Left renal pelvis (tissue), 4 donors: ENCODE results near the gene MSI2. TPM values are rescaled to one million over a fixed set of nuclear protein-coding genes. Genes with fewer than 3 reads are reported as not detected.

Experiments
- DNase-seq, 4 donors: peaks; one replicate each; pipeline ENCODE4 v3.0.0-alpha.2; 2013; ENCODE audit warnings: low read depth in 4 of 4, low spot score in 3 of 4
- polyA plus RNA-seq, 4 donors: library from polyadenylated mRNA; unstranded; fragments of 120-200 nt; gene quantifications; one replicate each; pipeline ENCODE4 v1.2.1, GENCODE V29; 2013; ENCODE audit not compliant: insufficient read length in 4 of 4

MSI2 gene
- polyA plus RNA-seq, 4 donors: 46.8 to 107 (median 97.2) TPM

DNA sequence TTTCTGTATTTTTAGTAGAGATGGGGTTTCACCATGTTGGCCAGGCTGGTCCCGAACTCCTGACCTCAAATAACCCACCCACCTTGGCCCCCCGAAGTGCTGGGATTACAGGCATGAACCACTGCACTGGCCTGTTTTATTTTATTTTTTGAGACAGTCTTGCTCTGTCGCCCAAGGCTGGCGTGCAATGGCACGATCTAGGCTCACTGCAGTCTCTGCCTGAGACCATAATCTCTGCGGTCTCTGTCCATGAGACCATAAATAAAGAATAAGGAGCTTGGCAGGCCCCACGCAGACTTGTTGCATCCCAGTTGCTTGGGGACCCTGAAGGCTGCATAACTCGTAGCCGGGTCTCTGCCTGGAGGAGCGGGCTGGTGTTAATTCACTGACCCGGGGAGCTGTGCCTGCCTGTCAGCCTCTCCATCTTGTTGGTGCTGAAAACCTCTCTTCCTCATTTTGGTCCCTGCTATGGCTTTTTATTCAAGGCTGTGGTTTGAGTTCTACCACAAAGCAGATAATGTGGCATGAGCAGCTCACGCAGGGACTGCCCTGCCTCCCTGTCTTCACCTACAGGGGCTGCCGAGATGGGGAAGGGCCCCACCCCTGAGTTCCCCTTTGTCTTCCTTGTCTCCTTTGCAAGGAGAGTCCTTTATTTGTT lies 82.1 kb downstream of the MSI2 start:
- DNase-seq: no peak

DNA sequence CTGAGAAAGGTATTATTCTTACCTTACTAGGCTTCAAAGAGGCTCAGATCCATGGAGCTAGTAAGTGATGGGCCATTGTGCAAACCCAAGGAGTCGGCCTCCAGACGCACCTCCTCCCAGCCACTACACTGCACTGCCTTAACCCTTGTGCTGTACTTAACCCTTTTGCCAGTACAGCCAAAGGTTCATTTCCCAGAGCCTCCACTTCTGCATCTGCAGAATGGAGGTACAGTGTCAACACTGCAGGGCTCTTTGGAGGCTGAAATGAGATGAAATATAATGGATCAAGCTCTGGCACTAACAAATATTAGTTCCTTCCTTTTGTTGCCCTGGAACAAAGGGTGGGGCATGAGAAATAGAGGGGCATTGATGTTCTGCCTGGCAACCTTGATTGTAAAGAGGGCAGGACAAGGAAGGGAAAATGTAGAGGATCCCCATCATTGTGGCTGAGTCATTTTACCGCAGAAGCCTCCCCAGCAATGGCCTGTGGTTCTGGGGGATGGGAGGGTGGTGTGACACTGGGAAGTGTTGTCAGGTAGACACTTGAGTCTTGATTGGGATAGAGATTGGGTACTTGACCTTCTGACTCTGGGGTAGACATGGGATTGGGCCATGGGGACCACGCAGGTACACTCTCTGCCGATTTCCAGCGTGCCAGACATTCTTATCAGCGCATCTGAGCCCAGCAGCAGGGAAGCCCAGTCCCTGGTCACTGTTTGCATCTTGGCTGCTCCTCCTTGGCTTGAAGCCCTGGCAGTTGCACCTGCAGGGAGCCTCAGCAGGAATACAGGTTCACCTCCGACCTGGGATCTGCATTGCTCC lies 84.0 kb downstream of the MSI2 start:
- DNase-seq: no peak

DNA sequence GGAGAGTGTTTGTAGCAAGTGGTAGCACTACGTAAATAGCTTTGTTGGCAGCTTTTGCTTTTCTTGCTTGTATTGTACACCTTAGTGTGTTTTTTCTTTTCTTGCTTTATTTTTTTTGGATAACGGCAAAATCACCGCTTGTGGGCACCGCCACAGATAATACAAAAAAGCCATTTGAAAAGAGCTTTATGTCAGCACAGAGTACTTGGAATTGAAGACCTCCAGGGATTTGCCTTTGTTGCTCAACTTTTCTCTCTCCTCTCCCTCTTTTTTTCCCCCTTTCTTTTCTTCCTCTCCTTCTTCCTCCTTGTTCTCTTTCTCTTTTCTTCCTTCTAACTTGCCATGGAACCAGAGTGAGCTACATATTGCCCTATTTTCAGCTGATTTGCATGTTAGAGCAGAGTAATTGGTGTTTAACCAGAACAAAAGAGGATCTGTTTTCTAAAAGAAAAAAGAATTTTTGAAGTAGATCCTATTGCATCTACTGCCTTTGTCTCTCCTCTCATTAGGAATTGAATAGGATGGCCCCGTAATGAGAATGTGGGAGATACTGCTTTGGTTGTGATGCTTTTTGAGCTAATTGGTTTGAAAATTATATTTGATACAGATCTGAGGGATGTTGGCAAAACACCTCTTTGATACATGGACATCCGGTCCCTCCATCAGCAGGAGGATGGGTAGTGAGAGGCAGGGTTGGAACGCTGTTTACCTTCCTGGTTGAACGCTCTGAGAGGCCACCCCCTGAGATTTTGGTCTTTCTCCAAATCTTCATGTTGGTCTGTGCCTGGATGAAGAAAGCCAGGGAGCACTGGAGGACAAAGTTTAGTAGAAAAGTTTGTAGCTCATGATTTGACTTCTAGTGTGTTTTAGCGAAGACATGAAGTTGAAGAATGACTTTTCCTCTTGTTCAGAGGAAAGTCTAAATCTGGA lies 85.6 kb downstream of the MSI2 start:
- DNase-seq: no peak

- DNase-seq: no peak
These were observed 86.8 kb downstream of the MSI2 start for GRCh38 chr17:57342963-57343589.

- DNase-seq: no peak
These were observed 87.4 kb downstream of the MSI2 start for GRCh38 chr17:57343717-57344116.

DNA sequence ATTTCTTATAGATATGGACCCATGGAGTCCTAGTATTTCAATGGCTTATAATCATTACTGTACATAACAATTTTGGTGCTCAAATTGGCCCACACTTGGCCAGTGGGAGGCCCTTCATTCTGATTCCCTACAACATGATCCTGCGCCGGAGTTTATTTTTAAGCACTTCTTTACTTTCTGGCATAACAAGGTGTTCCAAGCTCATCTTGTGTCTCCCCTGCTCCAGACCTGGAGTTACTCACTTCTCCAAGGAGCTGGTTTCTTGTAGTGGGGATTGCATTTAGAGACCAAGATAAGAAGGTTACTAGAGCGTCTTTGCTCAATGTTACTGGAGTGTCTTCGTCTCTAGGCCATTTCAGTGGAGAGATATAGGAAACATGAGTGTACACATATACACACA lies 87.9 kb downstream of the MSI2 start:
- no peak for DNase-seq

GRCh38 chr17:57349541-57350247 lies 93.4 kb downstream of the MSI2 start:
- DNase-seq: no peak

DNA sequence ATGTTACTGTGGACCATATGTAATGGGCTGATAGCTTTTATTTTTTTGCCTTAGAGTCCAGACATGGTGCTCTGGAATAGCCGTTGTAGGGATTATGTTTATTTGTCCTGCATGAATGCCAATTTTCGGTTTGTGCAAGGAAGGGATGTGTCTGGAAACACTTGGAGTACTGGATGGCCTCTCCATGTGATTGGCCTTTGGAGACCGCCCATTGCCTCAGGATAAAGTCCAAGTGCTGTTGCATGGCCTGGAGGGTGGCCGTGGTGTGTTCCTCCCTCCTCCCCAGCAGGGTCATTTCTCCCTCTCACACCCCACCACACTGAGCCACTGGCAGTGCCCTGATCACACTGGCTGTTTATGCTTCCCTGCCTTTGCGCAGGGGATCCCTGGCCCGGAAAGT lies 93.9 kb downstream of the MSI2 start:
- DNase-seq: no peak

DNA sequence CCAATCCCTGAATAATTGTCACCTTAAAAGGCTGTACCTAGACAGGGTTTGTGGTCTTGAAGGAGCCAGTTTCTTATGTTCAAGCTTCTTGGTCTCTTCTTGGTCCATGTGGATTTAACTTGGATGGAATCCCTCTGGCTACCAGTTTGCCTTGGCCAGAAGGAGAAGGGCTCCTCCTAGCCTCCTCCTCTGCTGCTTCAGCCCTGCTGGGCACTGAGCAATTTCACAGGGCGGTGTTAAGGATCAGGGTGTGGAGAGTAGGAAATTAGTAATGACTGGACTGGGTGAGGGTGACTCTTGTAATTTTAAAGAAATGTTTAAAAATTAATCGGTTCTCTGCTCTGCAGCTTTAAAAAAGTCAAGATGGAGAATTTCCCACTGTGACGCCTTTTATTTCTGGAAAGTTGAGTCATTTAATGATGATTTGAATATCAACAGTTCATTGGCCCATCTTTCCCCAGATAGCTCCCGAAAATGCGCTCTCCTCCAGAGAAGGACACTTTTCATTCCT lies 96.4 kb downstream of the MSI2 start:
- no peak for DNase-seq

- DNase-seq: no peak
These were observed 98.3 kb downstream of the MSI2 start for GRCh38 chr17:57354673-57355072.

DNA sequence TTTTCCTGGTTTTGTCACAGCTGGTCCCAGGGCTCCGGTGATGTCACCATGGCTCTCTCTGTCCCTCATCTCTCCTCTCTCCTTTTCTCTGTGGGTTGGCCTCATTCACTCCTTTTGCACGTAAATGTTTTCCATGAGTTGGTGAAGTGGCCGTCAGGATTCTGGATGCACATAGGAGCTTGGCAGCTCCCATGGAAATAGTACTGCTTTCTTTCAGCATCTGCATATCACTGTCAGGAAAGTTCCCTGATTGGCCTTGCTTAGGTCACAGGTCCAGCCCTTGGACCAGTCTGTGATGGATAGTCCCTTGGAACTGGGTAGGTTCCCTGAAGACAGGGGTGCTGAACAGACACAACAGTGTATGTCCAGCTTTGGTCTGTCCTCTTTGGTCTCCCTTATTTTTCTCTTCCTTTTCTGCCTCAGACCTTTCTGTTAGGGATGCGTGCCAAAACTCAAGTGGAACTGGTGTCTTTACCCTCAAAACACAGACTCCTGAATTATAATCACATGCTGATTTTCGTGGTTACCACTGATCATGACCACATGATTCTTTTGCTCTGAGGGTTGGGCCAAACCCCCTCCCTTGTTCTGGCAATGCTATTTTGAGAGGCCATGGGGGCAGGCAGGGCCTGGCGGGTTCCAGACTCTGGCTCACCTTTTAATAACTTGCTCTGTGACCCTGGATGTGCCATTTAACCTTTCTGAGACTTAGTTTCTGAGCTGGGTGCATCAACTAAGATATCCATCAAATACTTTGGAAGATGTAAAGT lies 99.0 kb downstream of the MSI2 start:
- DNase-seq: no peak

- DNase-seq: no peak
These were observed 99.9 kb downstream of the MSI2 start for GRCh38 chr17:57356153-57356718.

- no peak for DNase-seq
These were observed 100.5 kb downstream of the MSI2 start for GRCh38 chr17:57356719-57357391.

GRCh38 chr17:57357392-57357784 lies 101.1 kb downstream of the MSI2 start:
- DNase-seq: no peak

GRCh38 chr17:57357830-57358430 lies 101.6 kb downstream of the MSI2 start:
- DNase-seq: no peak

GRCh38 chr17:57360266-57360665 lies 103.9 kb downstream of the MSI2 start:
- DNase-seq: no peak

DNA sequence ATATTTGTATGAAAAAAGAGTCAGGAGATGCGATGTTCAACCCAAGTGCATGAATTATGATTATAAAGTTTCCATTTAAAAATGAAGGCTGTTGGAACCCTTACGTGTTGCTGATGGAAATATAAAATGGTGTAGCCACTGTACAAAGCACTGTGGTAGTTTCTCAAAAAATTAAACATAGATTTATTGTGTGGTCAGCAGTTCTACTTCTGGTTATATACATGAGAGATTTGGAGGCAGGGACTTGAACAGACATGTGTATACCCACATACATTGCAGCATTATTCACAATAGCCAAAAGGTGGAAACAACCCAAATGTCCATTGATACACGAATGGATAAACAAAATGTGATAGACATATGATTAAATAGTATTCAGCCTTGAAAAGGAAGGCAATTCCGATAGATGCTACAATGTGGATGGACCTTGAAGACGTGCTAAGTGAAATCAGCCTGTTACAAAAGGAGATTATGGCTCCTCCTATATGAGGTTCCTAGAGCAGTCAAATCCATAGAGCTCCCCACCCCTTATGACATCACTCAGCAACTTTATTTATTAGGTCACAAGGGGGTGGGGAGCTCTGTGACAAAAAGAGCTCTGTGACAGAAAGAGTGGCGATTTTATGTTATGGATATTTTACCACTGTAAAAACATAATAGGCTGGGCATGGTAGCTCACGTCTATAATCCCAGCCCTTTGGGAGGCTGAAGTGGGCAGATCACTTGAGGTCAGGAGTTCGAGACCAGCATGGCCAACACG lies 106.7 kb downstream of the MSI2 start:
- DNase-seq: no peak
